NT2/D1 (cell line): ENCODE data around the gene CCDC32.
A peak's percentile ranks its signal among the peaks of the same experiment; 100 is the strongest.

Experiments
- SUZ12 ChIP-seq: IDR thresholded peaks from 2 replicates; pipeline ENCODE4 v1.6.1; 2011; ENCODE audit not compliant: insufficient read length, insufficient read depth; ENCODE audit errors: extremely low read depth
- YY1 ChIP-seq: IDR thresholded peaks from 2 replicates; pipeline ENCODE4 v1.6.1; 2011; ENCODE audit not compliant: insufficient read length, insufficient read depth
- ZNF274 ChIP-seq: IDR thresholded peaks from 2 replicates; pipeline ENCODE4 v1.6.1; 2011; ENCODE audit warnings: mild to moderate bottlenecking, low read depth, low read length

DNA sequence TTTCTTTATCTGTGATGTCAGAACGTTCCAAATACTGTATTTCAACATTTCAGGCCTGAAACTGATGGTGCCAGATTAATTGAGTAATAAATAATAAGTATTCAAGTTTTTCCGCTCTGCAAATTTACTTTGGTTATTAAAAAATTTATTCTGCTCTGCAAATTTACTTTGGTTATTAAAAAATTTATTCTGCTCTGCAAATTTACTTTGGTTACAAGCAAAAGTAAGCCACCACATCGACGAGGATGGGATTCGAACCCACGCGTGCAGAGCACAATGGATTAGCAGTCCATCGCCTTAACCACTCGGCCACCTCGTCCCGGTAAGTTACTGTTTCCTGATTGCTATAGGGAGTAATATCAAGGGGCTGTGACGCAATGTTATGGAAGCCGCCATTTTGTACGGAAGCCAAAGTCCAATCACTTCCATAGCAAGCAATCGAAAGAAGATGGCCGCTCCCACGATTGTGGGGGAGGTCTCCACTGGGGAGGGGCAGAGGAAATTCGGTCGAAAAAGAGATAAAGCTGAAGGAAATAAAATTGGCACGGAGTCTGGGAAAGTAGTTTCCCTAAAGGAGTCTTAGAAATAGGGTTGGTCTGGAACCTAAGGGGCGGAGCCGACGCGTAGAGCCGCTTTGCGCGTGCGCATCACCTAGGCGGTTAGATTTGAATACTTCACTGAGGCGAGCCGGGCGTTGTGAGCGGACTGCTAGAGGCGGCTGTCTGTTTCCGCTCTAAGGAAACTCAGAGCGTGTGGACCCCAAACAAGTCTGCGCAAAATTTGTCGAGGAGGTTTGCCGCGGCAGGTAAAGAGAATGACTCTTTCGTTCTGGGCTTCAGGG lies 29.0 kb upstream of the CCDC32 start, which contains the start of gene KNL1:
- TF ChIP-seq ZNF274, result no peak
- TF ChIP-seq SUZ12, result no peak
- TF ChIP-seq YY1, result peak; percentile 96
